Measurements from ENCODE around the gene TES. TPM values are rescaled to one million over a fixed set of nuclear protein-coding genes. Genes with fewer than 3 reads are reported as not detected.

TES gene
- total and polyA plus RNA-seq, 2 experiments from 2014 or later = 37.3 to 38.3 TPM

GRCh38 chr7:116271161-116271913 lies 61.0 kb downstream of the TES start:
- Histone ChIP-seq H3K27ac (ENCODE audit: low read depth) (no peak overlapping the region), H4K20me1 (replicated peaks; ENCODE audit: insufficient read depth) (no peaks in the 10 kb centered on the region), H3K4me1 (ENCODE audit: insufficient read depth) (peaks cover 21% of the 10 kb centered on the region), H3K36me3 (ENCODE audit: insufficient read depth) (no peaks in the 10 kb centered on the region), H2AFZ (peak overlapping the region; percentile 82; the same call in 1 of the 2 replicates), H3K27me3 (ENCODE audit: insufficient read depth) (no peaks in the 10 kb centered on the region), H3F3A (replicated peaks; ENCODE audit: low read depth) (no peaks in the 10 kb centered on the region), H3K9me2 (ENCODE audit: insufficient read depth) (no peaks in the 10 kb centered on the region), H3K79me2 (replicated peaks; ENCODE audit: insufficient read depth) (no peaks in the 10 kb centered on the region), H3K4me3 (no peak overlapping the region; the same call in 1 of the 2 replicates), H3K4me2 (peak overlapping the region; percentile 65)
- DNase-seq (ENCODE audit: low spot score) = no peak
- 0 out of 2 replicates have a peak overlapping the region, but pooled peaks have one; percentile 24 for H3K27ac Mint-ChIP-seq
- H3K36me3 Mint-ChIP-seq (ENCODE audit: low read depth) = no peaks in the 10 kb centered on the region
- peak; percentile 31; the same call in 2 of the 3 replicates for ATAC-seq
- H3K4me1 Mint-ChIP-seq = peaks cover 11% of the 10 kb centered on the region; the same call in 2 of the 3 replicates
- H3K27me3 Mint-ChIP-seq (ENCODE audit: insufficient read depth, low read depth, poor library complexity) = no peaks in the 10 kb centered on the region
- peak overlapping the region; percentile 23; the same call in 1 of the 3 replicates for H3K4me3 Mint-ChIP-seq
- TF ChIP-seq, protein P1, sequence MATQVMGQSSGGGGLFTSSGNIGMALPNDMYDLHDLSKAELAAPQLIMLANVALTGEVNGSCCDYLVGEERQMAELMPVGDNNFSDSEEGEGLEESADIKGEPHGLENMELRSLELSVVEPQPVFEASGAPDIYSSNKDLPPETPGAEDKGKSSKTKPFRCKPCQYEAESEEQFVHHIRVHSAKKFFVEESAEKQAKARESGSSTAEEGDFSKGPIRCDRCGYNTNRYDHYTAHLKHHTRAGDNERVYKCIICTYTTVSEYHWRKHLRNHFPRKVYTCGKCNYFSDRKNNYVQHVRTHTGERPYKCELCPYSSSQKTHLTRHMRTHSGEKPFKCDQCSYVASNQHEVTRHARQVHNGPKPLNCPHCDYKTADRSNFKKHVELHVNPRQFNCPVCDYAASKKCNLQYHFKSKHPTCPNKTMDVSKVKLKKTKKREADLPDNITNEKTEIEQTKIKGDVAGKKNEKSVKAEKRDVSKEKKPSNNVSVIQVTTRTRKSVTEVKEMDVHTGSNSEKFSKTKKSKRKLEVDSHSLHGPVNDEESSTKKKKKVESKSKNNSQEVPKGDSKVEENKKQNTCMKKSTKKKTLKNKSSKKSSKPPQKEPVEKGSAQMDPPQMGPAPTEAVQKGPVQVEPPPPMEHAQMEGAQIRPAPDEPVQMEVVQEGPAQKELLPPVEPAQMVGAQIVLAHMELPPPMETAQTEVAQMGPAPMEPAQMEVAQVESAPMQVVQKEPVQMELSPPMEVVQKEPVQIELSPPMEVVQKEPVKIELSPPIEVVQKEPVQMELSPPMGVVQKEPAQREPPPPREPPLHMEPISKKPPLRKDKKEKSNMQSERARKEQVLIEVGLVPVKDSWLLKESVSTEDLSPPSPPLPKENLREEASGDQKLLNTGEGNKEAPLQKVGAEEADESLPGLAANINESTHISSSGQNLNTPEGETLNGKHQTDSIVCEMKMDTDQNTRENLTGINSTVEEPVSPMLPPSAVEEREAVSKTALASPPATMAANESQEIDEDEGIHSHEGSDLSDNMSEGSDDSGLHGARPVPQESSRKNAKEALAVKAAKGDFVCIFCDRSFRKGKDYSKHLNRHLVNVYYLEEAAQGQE (IDR thresholded peaks at IDR 0.05; ENCODE audit: unreplicated experiment) = no peak
- TF ChIP-seq NANOG (IDR thresholded peaks at IDR 0.05; ENCODE audit: borderline replicate concordance) = no peak
- no peak for TF ChIP-seq ZNF114 (CRISPR knock-in tag; IDR thresholded peaks at IDR 0.05)
- TF ChIP-seq, protein P2, sequence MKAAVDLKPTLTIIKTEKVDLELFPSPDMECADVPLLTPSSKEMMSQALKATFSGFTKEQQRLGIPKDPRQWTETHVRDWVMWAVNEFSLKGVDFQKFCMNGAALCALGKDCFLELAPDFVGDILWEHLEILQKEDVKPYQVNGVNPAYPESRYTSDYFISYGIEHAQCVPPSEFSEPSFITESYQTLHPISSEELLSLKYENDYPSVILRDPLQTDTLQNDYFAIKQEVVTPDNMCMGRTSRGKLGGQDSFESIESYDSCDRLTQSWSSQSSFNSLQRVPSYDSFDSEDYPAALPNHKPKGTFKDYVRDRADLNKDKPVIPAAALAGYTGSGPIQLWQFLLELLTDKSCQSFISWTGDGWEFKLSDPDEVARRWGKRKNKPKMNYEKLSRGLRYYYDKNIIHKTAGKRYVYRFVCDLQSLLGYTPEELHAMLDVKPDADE (IDR thresholded peaks at IDR 0.05) = no peak
- no peak for TF ChIP-seq CREB1 (CRISPR knock-in tag; IDR thresholded peaks at IDR 0.05; ENCODE audit: low read depth)
- H3K9me3 Mint-ChIP-seq = no peaks in the 10 kb centered on the region

DNA sequence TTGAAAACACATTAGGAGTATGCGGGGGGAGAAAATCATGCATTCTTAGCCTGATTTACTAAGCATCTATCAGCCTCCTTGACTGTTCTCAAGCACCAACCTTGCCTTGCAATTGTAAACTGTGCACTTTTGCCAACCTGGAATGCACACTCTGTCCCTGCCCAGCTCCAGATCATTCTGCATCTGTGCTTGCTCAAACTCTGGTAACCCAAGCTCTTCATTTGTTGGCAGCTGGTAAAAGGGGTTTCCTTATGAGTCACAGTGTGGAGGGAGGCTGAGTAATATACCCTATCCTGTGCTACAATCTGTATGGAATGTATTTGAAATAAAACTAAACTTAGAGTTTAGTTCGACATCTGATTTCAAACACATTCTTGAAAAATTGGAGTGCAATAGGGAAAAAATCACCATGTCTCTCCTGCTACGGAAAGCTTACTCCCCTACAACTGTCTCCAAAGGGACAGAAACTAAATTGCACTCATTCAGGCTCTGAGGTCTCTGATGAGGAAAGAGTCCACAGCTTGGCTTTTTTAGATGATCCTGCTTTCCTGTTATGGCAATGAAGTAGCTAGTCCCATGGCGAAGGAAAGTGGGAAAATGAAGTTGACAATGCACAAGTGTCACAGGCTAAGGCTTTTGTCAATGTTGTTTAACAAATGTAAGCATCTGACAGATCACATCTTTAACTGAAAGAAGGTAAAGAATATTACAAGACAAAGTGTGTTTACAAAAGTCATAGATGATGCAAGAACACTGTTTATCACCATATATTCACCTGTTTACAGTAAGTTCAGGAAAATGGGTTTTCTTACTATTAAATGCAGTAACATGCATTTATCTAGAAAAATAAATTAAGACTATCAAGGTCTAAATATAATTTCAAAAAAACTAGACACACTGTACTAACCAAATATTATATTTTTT lies 61.9 kb downstream of the TES start:
- no peaks in the 10 kb centered on the region for H3K79me2 ChIP-seq (replicated peaks; ENCODE audit: insufficient read depth)
- Mint-ChIP-seq H3K4me3 (peak overlapping the region; percentile 23; the same call in 2 of the 3 replicates), H3K27me3 (ENCODE audit: insufficient read depth, low read depth, poor library complexity) (no peaks in the 10 kb centered on the region), H3K9me3 (no peaks in the 10 kb centered on the region), H3K27ac (peak overlapping the region; percentile 24; the same call in 1 of the 2 replicates), H3K4me1 (peaks cover 18% of the 10 kb centered on the region; the same call in 2 of the 3 replicates), H3K36me3 (ENCODE audit: low read depth) (no peaks in the 10 kb centered on the region)
- ATAC-seq = no peak
- H3K27ac ChIP-seq (ENCODE audit: low read depth) = no peak overlapping the region
- no peaks in the 10 kb centered on the region for H4K20me1 ChIP-seq (replicated peaks; ENCODE audit: insufficient read depth)
- no peaks in the 10 kb centered on the region for H3K36me3 ChIP-seq (ENCODE audit: insufficient read depth)
- DNase-seq (ENCODE audit: low spot score) = no peak
- H3K9me2 ChIP-seq (ENCODE audit: insufficient read depth) = no peaks in the 10 kb centered on the region
- peak overlapping the region; percentile 65 for H3K4me2 ChIP-seq
- H3K4me1 ChIP-seq (ENCODE audit: insufficient read depth) = peaks cover 25% of the 10 kb centered on the region
- H3K4me3 ChIP-seq = no peak overlapping the region; the same call in 1 of the 2 replicates
- peak overlapping the region; percentile 52; the same call in 1 of the 2 replicates for H2AFZ ChIP-seq
- no peaks in the 10 kb centered on the region for H3K27me3 ChIP-seq (ENCODE audit: insufficient read depth)
- no peaks in the 10 kb centered on the region for H3F3A ChIP-seq (replicated peaks; ENCODE audit: low read depth)
- TF ChIP-seq, protein P3, sequence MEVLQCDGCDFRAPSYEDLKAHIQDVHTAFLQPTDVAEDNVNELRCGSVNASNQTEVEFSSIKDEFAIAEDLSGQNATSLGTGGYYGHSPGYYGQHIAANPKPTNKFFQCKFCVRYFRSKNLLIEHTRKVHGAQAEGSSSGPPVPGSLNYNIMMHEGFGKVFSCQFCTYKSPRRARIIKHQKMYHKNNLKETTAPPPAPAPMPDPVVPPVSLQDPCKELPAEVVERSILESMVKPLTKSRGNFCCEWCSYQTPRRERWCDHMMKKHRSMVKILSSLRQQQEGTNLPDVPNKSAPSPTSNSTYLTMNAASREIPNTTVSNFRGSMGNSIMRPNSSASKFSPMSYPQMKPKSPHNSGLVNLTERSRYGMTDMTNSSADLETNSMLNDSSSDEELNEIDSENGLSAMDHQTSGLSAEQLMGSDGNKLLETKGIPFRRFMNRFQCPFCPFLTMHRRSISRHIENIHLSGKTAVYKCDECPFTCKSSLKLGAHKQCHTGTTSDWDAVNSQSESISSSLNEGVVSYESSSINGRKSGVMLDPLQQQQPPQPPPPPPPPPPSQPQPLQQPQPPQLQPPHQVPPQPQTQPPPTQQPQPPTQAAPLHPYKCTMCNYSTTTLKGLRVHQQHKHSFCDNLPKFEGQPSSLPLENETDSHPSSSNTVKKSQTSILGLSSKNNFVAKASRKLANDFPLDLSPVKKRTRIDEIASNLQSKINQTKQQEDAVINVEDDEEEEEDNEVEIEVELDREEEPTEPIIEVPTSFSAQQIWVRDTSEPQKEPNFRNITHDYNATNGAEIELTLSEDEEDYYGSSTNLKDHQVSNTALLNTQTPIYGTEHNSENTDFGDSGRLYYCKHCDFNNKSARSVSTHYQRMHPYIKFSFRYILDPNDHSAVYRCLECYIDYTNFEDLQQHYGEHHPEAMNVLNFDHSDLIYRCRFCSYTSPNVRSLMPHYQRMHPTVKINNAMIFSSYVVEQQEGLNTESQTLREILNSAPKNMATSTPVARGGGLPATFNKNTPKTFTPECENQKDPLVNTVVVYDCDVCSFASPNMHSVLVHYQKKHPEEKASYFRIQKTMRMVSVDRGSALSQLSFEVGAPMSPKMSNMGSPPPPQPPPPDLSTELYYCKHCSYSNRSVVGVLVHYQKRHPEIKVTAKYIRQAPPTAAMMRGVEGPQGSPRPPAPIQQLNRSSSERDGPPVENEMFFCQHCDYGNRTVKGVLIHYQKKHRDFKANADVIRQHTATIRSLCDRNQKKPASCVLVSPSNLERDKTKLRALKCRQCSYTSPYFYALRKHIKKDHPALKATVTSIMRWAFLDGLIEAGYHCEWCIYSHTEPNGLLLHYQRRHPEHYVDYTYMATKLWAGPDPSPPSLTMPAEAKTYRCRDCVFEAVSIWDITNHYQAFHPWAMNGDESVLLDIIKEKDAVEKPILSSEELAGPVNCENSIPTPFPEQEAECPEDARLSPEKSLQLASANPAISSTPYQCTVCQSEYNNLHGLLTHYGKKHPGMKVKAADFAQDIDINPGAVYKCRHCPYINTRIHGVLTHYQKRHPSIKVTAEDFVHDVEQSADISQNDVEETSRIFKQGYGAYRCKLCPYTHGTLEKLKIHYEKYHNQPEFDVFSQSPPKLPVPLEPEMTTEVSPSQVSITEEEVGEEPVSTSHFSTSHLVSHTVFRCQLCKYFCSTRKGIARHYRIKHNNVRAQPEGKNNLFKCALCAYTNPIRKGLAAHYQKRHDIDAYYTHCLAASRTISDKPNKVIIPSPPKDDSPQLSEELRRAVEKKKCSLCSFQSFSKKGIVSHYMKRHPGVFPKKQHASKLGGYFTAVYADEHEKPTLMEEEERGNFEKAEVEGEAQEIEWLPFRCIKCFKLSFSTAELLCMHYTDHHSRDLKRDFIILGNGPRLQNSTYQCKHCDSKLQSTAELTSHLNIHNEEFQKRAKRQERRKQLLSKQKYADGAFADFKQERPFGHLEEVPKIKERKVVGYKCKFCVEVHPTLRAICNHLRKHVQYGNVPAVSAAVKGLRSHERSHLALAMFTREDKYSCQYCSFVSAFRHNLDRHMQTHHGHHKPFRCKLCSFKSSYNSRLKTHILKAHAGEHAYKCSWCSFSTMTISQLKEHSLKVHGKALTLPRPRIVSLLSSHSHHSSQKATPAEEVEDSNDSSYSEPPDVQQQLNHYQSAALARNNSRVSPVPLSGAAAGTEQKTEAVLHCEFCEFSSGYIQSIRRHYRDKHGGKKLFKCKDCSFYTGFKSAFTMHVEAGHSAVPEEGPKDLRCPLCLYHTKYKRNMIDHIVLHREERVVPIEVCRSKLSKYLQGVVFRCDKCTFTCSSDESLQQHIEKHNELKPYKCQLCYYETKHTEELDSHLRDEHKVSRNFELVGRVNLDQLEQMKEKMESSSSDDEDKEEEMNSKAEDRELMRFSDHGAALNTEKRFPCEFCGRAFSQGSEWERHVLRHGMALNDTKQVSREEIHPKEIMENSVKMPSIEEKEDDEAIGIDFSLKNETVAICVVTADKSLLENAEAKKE (CRISPR knock-in tag; IDR thresholded peaks at IDR 0.05) = no peak
